Stimulated activated CD4-positive, alpha-beta T cell treated with anti-CD3 and anti-CD28 coated beads, Interleukin-1b, Interleukin-23, amount 100 ng/mL, for 24 hours (primary cell): ENCODE results near the gene C1QL2.

Experiments
- DNase-seq, 4 experiments: peaks; one replicate each; pipeline ENCODE4 v3.0.0-alpha.2; 2020; ENCODE audit warnings: low read depth in 4 of 4, low spot score in 1 of 4

C1QL2 gene

GRCh38 chr2:119109866-119110265 lies 48.7 kb downstream of the C1QL2 start:
- DNase-seq, result no peak

GRCh38 chr2:119108186-119108585 lies 50.4 kb downstream of the C1QL2 start:
- no peak for DNase-seq

GRCh38 chr2:119106301-119106897 lies 52.2 kb downstream of the C1QL2 start:
- peak in 1 of 4 experiments; percentile 3 for DNase-seq
